Left lung (tissue), 10 donors: ENCODE results near the gene HGFAC. TPM values are rescaled to one million over a fixed set of nuclear protein-coding genes. Genes with fewer than 3 reads are reported as not detected.

ENCODE experiments used
- ATAC-seq: fragments of 200-7000 bp; cut with Tn5 transposase; one replicate; pipeline ENCODE4 v1.9.1; 2020; ENCODE audit warnings: moderate library complexity
- DNase-seq, 4 donors: peaks; one replicate each; pipeline ENCODE4 v3.0.0-alpha.2; 2013 to 2020
- H3K27ac ChIP-seq, 2 donors: fragments of 200-600 bp; sonication (generic) in 1 of 2; one replicate each; pipeline versions ENCODE4 v1.5.0 to v1.8.0; 2020 to 2021
- H3K27me3 ChIP-seq, 2 donors: fragments of 200-600 bp; sonication (generic) in 1 of 2; one replicate each; pipeline versions ENCODE4 v1.5.0 to v1.8.0; 2020 to 2021
- H3K36me3 ChIP-seq, 2 donors: fragments of 200-600 bp; sonication (generic) in 1 of 2; one replicate each; pipeline versions ENCODE4 v1.5.0 to v1.8.0; 2020 to 2021
- H3K4me1 ChIP-seq, 2 donors: fragments of 200-600 bp; one replicate each; pipeline ENCODE4 v1.8.0; 2021
- H3K4me3 ChIP-seq, 2 donors: fragments of 200-600 bp; sonication (generic) in 1 of 2; one replicate each; pipeline versions ENCODE4 v1.5.0 to v1.8.0; 2020 to 2021; ENCODE audit warnings: mild to moderate bottlenecking in 1 of 2
- H3K9me3 ChIP-seq, 2 donors: fragments of 200-600 bp; sonication (generic) in 1 of 2; one replicate each; pipeline versions ENCODE4 v1.5.0 to v1.8.0; 2020 to 2021
- intact Hi-C, 2 donors: fragments of 100-400 bp; cut with DNase I; formaldehyde crosslinking; loops; one replicate each; pipeline versions ENCODE4 v1.11.2 to v1.14.2; 2022
- polyA plus RNA-seq, 6 donors: library from polyadenylated mRNA; unstranded; fragments of 120-200 nt; gene quantifications; one replicate each; pipeline ENCODE4 v1.2.1, GENCODE V29; 2013; ENCODE audit not compliant: insufficient read length in 6 of 6
- total RNA-seq, 2 donors: library from RNA; stranded (reverse); fragmentation: NEBNext Ultra II Directional; extraction: Animal tissue kit (Norgen Biotek cat#: 25700); gene quantifications; one replicate each; pipeline ENCODE4 v1.2.1, GENCODE V29; 2021
- TF ChIP-seq, protein P1 (sequence below), 2 donors: fragments of 200-600 bp; sonication (generic) in 1 of 2; IDR thresholded peaks; one replicate each; pipeline versions ENCODE4 v1.5.0 to v1.8.0; 2021; ENCODE audit warnings: antibody characterized with exemption in 2 of 2
- donor health status: DM: no; HTN: yes; CAD: no.
- donor health status: DM: no; HTN: no; CAD: no.

Gene HGFAC
- total and polyA plus RNA-seq, 8 donors = 0.32 to 1.5 (median 0.72) TPM; not detected in 1

DNA sequence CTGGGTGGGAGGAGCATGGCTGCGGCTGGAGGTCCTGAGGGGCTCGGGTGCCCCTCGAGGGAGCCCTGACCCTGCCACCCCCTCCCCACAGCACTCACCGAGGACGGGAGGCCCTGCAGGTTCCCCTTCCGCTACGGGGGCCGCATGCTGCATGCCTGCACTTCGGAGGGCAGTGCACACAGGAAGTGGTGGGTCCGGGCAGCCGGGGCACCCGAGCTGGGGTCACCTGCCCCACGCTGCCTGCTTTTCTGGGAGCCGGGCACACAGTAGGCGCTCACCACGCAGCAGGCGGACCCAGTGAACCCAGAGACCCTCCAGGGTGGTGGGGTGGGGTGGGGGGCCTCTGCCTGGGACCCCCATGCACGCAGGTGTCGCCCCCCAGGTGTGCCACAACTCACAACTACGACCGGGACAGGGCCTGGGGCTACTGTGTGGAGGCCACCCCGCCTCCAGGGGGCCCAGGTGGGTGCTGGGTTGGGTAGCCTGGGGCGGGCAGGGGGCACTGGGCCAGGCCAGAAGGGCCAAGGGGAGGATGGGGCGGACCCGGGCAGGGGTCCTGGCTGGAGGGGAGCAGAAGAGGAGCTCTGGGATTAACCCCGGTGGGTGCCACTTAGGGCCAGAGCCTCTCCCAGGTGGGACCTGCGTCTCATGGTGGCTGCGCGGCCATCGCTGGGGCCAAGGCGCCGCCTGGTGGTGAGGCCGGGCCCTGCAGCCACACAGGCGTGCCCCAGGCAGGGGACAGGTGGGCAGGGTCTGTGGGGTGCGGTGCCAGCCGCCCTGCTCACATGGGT lies 1.4 kb downstream of the HGFAC start:
- Histone ChIP-seq H3K27ac (no peak overlapping the region), H3K27me3 (peaks cover 0 to 24% of the 10 kb centered on the region in 2 donors), H3K4me1 (no peaks in the 10 kb centered on the region), H3K4me3 (no peak overlapping the region), H3K9me3 (no peaks in the 10 kb centered on the region), H3K36me3 (no peaks in the 10 kb centered on the region)
- intact Hi-C loops = loop anchor here in 1 of 2 donors (2.0 to 10.0 kb wide), 2 partner anchors 96 to 248 kb away; no protein-coding TSS in a partner anchor
- TF ChIP-seq, protein P1, sequence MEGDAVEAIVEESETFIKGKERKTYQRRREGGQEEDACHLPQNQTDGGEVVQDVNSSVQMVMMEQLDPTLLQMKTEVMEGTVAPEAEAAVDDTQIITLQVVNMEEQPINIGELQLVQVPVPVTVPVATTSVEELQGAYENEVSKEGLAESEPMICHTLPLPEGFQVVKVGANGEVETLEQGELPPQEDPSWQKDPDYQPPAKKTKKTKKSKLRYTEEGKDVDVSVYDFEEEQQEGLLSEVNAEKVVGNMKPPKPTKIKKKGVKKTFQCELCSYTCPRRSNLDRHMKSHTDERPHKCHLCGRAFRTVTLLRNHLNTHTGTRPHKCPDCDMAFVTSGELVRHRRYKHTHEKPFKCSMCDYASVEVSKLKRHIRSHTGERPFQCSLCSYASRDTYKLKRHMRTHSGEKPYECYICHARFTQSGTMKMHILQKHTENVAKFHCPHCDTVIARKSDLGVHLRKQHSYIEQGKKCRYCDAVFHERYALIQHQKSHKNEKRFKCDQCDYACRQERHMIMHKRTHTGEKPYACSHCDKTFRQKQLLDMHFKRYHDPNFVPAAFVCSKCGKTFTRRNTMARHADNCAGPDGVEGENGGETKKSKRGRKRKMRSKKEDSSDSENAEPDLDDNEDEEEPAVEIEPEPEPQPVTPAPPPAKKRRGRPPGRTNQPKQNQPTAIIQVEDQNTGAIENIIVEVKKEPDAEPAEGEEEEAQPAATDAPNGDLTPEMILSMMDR (IDR thresholded peaks at IDR 0.05) = peak; percentile 98 to 99
- DNase-seq = peak in 3 of 4 donors; percentile 14 to 89 (median 34)
- peak; percentile 78 for ATAC-seq

DNA sequence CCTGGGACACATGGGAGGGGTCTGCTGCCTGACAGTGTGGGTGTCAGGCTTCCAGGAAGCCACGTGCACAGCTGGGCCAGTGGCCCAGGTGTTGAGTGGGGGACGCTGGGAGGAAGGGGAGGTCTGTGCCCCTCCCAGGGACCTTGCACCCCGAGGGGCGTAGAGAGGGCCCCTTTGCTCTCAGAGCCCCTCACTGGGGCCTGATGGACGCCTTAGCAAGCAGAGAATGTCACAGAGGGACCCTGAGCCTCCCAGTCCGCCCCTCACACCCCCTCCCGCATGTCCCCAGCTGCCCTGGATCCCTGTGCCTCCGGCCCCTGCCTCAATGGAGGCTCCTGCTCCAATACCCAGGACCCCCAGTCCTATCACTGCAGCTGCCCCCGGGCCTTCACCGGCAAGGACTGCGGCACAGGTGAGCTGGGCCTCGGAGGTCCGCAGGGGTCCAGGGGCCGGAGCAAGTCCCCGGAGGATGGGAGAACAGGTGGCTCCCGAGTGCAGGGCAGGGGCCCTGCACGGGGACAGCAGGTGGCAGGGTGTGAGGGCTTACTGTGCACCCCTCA lies 2.1 kb downstream of the HGFAC start:
- intact Hi-C loops = loop anchor here in 1 of 2 donors (2.0 to 10.0 kb wide), 2 partner anchors 97 to 249 kb away; no protein-coding TSS in a partner anchor
- Histone ChIP-seq H3K9me3 (no peaks in the 10 kb centered on the region), H3K27me3 (peaks cover 0 to 24% of the 10 kb centered on the region in 2 donors), H3K27ac (no peak overlapping the region), H3K4me3 (no peak overlapping the region), H3K36me3 (no peaks in the 10 kb centered on the region), H3K4me1 (no peaks in the 10 kb centered on the region)
- TF ChIP-seq, protein P1 (IDR thresholded peaks at IDR 0.05) = peak in 1 of 2 donors; percentile 47
- ATAC-seq (no peak), DNase-seq (peak in 1 of 4 donors; percentile 76)

DNA sequence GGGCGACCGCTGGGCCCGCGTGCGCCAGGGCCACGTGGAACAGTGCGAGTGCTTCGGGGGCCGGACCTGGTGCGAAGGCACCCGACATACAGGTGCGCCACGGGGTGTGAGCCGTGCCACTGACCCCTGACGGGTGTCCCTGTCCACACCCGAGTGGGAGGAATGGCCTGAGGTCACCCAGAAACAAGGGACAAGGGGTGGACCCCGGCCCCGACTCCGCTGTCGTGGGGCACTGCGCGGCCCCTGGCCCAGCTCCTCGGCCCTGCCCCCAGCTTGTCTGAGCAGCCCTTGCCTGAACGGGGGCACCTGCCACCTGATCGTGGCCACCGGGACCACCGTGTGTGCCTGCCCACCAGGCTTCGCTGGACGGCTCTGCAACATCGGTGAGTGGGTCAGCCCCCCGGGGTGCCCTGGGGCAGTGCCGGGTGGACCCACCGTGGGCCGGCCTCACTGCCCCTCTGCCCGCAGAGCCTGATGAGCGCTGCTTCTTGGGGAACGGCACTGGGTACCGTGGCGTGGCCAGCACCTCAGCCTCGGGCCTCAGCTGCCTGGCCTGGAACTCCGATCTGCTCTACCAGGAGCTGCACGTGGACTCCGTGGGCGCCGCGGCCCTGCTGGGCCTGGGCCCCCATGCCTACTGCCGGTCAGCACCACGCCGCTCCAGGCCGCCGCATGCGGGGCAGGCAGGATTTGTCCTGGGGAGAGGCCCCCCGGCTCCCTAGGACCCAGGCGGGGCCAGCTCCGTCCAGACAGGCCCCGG lies 2.8 kb downstream of the HGFAC start:
- Histone ChIP-seq H3K27ac (no peak overlapping the region), H3K9me3 (no peaks in the 10 kb centered on the region), H3K27me3 (peaks cover 0 to 24% of the 10 kb centered on the region in 2 donors), H3K4me3 (no peak overlapping the region), H3K36me3 (no peaks in the 10 kb centered on the region), H3K4me1 (no peaks in the 10 kb centered on the region)
- TF ChIP-seq, protein P1 (IDR thresholded peaks at IDR 0.05) = no peak
- intact Hi-C loops = loop anchor here in 1 of 2 donors (10.0 kb wide), 1 partner anchor 250 kb away; no protein-coding TSS in a partner anchor
- ATAC-seq (no peak), DNase-seq (peak in 1 of 4 donors; percentile 79)

DNA sequence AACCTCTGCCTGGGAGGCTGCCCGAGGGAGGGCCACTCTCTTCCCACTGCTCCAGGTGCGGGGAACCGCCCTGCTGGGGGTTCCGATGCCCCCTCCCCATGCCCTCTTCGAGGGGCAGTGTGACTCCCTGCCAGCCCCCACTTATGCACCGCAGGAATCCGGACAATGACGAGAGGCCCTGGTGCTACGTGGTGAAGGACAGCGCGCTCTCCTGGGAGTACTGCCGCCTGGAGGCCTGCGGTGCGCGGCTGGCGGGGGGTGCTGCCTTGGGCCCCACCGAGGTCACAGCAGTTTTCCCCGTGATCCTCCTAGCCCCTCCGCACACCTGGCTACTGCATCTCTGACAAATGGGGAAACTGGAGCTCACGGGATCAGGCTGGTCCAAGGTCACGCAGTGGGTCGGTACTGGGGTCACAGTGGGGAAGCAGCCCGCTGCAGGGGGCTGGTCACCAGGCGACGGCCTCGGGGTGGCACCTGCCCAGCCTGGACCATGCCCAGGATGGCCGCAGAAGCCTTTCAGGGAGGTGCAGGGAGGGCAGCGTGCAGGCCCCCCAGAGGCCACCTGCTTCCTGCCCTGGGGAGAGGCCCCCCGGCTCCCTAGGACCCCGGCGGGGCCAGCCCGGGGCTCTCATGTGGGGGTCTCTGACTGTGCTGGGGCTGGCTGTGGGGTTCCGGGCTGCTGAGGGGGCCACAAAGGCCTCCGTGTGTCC lies 3.5 kb downstream of the HGFAC start:
- H3K9me3 ChIP-seq = no peaks in the 10 kb centered on the region
- no peaks in the 10 kb centered on the region for H3K4me1 ChIP-seq
- intact Hi-C loops = loop anchor here in 1 of 2 donors (10.0 kb wide), 1 partner anchor 250 kb away; no protein-coding TSS in a partner anchor
- H3K4me3 ChIP-seq = no peak overlapping the region
- ATAC-seq = peak; percentile 28
- no peaks in the 10 kb centered on the region for H3K36me3 ChIP-seq
- H3K27me3 ChIP-seq = peaks cover 0 to 24% of the 10 kb centered on the region in 2 donors
- DNase-seq = peak in 2 of 4 donors; percentile 26 to 60
- H3K27ac ChIP-seq = no peak overlapping the region
- TF ChIP-seq, protein P1 (IDR thresholded peaks at IDR 0.05) = no peak
